K562 (cell line): ENCODE measurements around the gene IQGAP3. TPM values are rescaled to one million over a fixed set of nuclear protein-coding genes. Genes with fewer than 3 reads are reported as not detected.

Experiments
- ATF1 ChIP-seq, 2 experiments: fragments of 450-650 bp in 1 of 2; IDR thresholded peaks; 2 replicates each; pipeline ENCODE4 v1.6.1; 2016; ENCODE audit warnings: missing compliant biosample characterization in 1 of 2, missing genetic modification characterization in 1 of 2
- ATF3 ChIP-seq, 2 experiments: fragments of 450-650 bp in 1 of 2; sonication (generic) in 1 of 2; formaldehyde crosslinking in 1 of 2; IDR thresholded peaks in 1 of 2; conservative IDR thresholded peaks in 1 of 2; 2 replicates each; pipeline versions ENCODE4 v1.6.1 to v1.8.1; 2016 to 2023; ENCODE audit warnings: mild to moderate bottlenecking in 2 of 2, moderate library complexity in 2 of 2, inconsistent platforms in 1 of 2, missing genetic modification reagents in 1 of 2
- BRD9 ChIP-seq: fragments of 450-650 bp; IDR thresholded peaks from 2 replicates; pipeline ENCODE4 v1.6.1; 2018; ENCODE audit warnings: low read depth; ENCODE audit not compliant: partially characterized antibody
- CHD1 ChIP-seq: fragments of 200-600 bp; sonication (generic); IDR thresholded peaks from one replicate; pipeline ENCODE4 v1.6.1; 2012; ENCODE audit warnings: mild to moderate bottlenecking, moderate library complexity, low read length, inconsistent platforms
- ELK3 ChIP-seq: fragments of 450-650 bp; formaldehyde crosslinking; IDR thresholded peaks from 2 replicates; pipeline ENCODE4 v1.4.0; 2020; ENCODE audit warnings: mild to moderate bottlenecking
- FOXO4 ChIP-seq: fragments of 450-650 bp; formaldehyde crosslinking; IDR thresholded peaks from 2 replicates; pipeline ENCODE4 v1.4.0; 2020; ENCODE audit warnings: mild to moderate bottlenecking, moderate library complexity
- HMBOX1 ChIP-seq: sonication (generic); IDR thresholded peaks from 2 replicates; pipeline ENCODE4 v1.6.1; 2016
- HMG20B ChIP-seq: fragments of 250-450 bp; sonication (Bioruptor Pico); IDR thresholded peaks from 2 replicates; pipeline ENCODE4 v1.5.0; 2021; ENCODE audit warnings: mild to moderate bottlenecking
- HMGN3 ChIP-seq: IDR thresholded peaks from 2 replicates; pipeline ENCODE4 v1.6.1; 2011; ENCODE audit warnings: borderline replicate concordance, low read depth, mild to moderate bottlenecking, mixed read lengths, low read length; ENCODE audit not compliant: insufficient read length; ENCODE audit errors: extremely low read depth
- IFI16 ChIP-seq: fragments of 250-450 bp; sonication (Bioruptor Pico); IDR thresholded peaks from 2 replicates; pipeline ENCODE4 v2.1.2; 2022; ENCODE audit warnings: mild to moderate bottlenecking, inconsistent platforms
- MCM7 ChIP-seq, 2 experiments: fragments of 450-650 bp; IDR thresholded peaks; 2 replicates each; pipeline ENCODE4 v1.6.1; 2016 to 2018
- PHF21A ChIP-seq: fragments of 450-650 bp; IDR thresholded peaks from 2 replicates; pipeline ENCODE4 v1.6.1; 2017; ENCODE audit warnings: low read depth, borderline replicate concordance
- POLR2A ChIP-seq: fragments of 450-650 bp; conservative IDR thresholded peaks from 2 replicates; pipeline ENCODE4 v1.6.1; 2016
- SFPQ ChIP-seq: fragments of 200-400 bp; formaldehyde crosslinking; IDR thresholded peaks from 2 replicates; pipeline ENCODE4 v1.6.1; 2017; ENCODE audit warnings: mild to moderate bottlenecking, low read depth, low read length, moderate library complexity
- SIN3A ChIP-seq, 2 experiments: fragments of 150-350 bp in 1 of 2; IDR thresholded peaks; 2 replicates each; pipeline ENCODE4 v1.6.1; 2011 to 2016; ENCODE audit warnings: borderline replicate concordance in 2 of 2, low read depth in 2 of 2, low read length in 2 of 2, mild to moderate bottlenecking in 2 of 2, moderate library complexity in 2 of 2; ENCODE audit not compliant: control insufficient read depth in 1 of 2
- SMARCB1 ChIP-seq: IDR thresholded peaks from 2 replicates; pipeline ENCODE4 v1.6.1; 2011; ENCODE audit warnings: improper control_type of control experiment, low read depth; ENCODE audit not compliant: insufficient read length
- SP2 ChIP-seq: IDR thresholded peaks from 2 replicates; pipeline ENCODE4 v1.6.1; 2011; ENCODE audit warnings: mild to moderate bottlenecking, low read depth, low read length, moderate library complexity; ENCODE audit not compliant: poor library complexity, severe bottlenecking; ENCODE audit errors: extremely low read depth
- STAT5A ChIP-seq: IDR thresholded peaks from 2 replicates; pipeline ENCODE4 v1.6.1; 2012; ENCODE audit warnings: low read length, inconsistent platforms, borderline replicate concordance
- TAF7 ChIP-seq: fragments of 450-650 bp; IDR thresholded peaks from 2 replicates; pipeline ENCODE4 v1.6.1; 2016; ENCODE audit warnings: missing genetic modification characterization, missing compliant biosample characterization
- ZBTB7A ChIP-seq: IDR thresholded peaks from 2 replicates; pipeline ENCODE4 v1.6.1; 2011; ENCODE audit warnings: low read depth, mild to moderate bottlenecking, low read length, moderate library complexity, borderline replicate concordance; ENCODE audit not compliant: control insufficient read depth
- ZNF512 ChIP-seq: IDR thresholded peaks from 2 replicates; pipeline ENCODE4 v1.6.1; 2016; ENCODE audit warnings: missing genetic modification characterization, missing compliant biosample characterization
- polyA plus RNA-seq, 8 experiments: library from polyadenylated mRNA; depleted of rRNA in 4 of 8; stranded (reverse) in 5 of 8; unstranded in 3 of 8; fragments of >200 nt; fragmentation: Nextera tagmentation in 2 of 8; fragmentation: Illumina TruSeq in 1 of 8; extraction: Ambion mirVana in 2 of 8; extraction: Trizol in 1 of 8; gene quantifications; 2 replicates each; pipeline versions ENCODE4 v1.2.1 to v1.2.3, GENCODE V29; 2011 to 2014; ENCODE audit warnings: inconsistent platforms in 1 of 8, missing spikeins in 1 of 8
- total RNA-seq, 7 experiments: library from RNA; depleted of rRNA in 6 of 7; stranded (reverse); fragments of >200 nt in 6 of 7; fragmentation: Illumina TruSeq in 2 of 7; extraction: Trizol in 2 of 7; gene quantifications; 2 replicates each; pipeline versions ENCODE4 v1.2.1 to v1.2.3, GENCODE V29; 2011 to 2021; ENCODE audit warnings: low replicate concordance in 1 of 7

The IQGAP3 gene
- total and polyA plus RNA-seq, 9 of the 15 experiments (the other 6 are each of a cell fraction or from before 2014, with no cell fraction given) = 1.4 to 16.6 (median 11.9) TPM

GRCh38 chr1:156572663-156573018 is 276 bp upstream of the IQGAP3 start (continued):
- TF ChIP-seq STAT5A (no peak), ATF3 (IDR thresholded peaks at IDR 0.05) (no peak), ATF3 (CRISPR knock-in tag; conservative IDR thresholded peaks at IDR 0.05) (no peak), ZBTB7A (no peak), SP2 (no peak), ELK3 (CRISPR knock-in tag) (no peak), TAF7 (no peak), SMARCB1 (no peak), ATF1 (CRISPR knock-in tag; IDR thresholded peaks at IDR 0.05) (no peak), ATF1 (tag; IDR thresholded peaks at IDR 0.05) (peak; percentile 14; the same call in 1 of the 2 replicates), SFPQ (no peak), ZNF512 (tag) (no peak), IFI16 (no peak), SIN3A (IDR thresholded peaks at IDR 0.05; ENCODE audit: borderline replicate concordance in 2 of 2, control insufficient read depth in 1 of 2, low read depth in 2 of 2, low read length in 2 of 2) (no peak), POLR2A (no peak), CHD1 (no peak), HMGN3 (no peak), PHF21A (no peak), HMG20B (CRISPR knock-in tag) (no peak), MCM7 (IDR thresholded peaks at IDR 0.05) (no peak), HMBOX1 (no peak), BRD9 (no peak), FOXO4 (CRISPR knock-in tag) (no peak)
